HL-60 (cell line): ENCODE data around the gene CXCL13.

Source experiments
- DNase-seq, 2 experiments: peaks; one replicate each; pipeline ENCODE4 v3.0.0-alpha.2; 2010 to 2020; ENCODE audit warnings: low read depth in 1 of 2, low spot score in 1 of 2
- H3K27ac ChIP-seq: fragments of 250-450 bp; sonication (Bioruptor Pico); replicated peaks from 2 replicates; pipeline ENCODE4 v1.5.1; 2020; ENCODE audit warnings: mild to moderate bottlenecking, moderate library complexity
- H3K27me3 ChIP-seq: fragments of 250-450 bp; sonication (Bioruptor Pico); 2 replicates; pipeline ENCODE4 v1.5.1; 2021; ENCODE audit warnings: mild to moderate bottlenecking, moderate library complexity; ENCODE audit not compliant: insufficient read depth, poor library complexity, severe bottlenecking
- H3K4me3 ChIP-seq: replicated peaks from 2 replicates; pipeline ENCODE4 v1.5.1; 2011; ENCODE audit warnings: mild to moderate bottlenecking, control low read depth, low read length; ENCODE audit not compliant: insufficient read depth
- GABPA ChIP-seq: IDR thresholded peaks from 2 replicates; pipeline ENCODE4 v1.6.1; 2012; ENCODE audit warnings: low read depth
- POLR2AphosphoS5 ChIP-seq: IDR thresholded peaks from 2 replicates; pipeline ENCODE4 v1.6.1; 2012; ENCODE audit warnings: low read depth
- SPI1 ChIP-seq: IDR thresholded peaks from 2 replicates; pipeline ENCODE4 v1.6.1; 2012; ENCODE audit warnings: low read depth, mild to moderate bottlenecking, borderline replicate concordance
- TF ChIP-seq, protein P1 (sequence below): IDR thresholded peaks from one replicate; pipeline ENCODE4 v1.5.1; 2011; ENCODE audit warnings: low read length, control low read depth, inconsistent platforms; ENCODE audit not compliant: insufficient read depth
- TF ChIP-seq, protein P2 (sequence below): IDR thresholded peaks from 2 replicates; pipeline ENCODE4 v1.6.1; 2012; ENCODE audit warnings: low read depth; ENCODE audit not compliant: insufficient replicate concordance

Gene CXCL13

DNA sequence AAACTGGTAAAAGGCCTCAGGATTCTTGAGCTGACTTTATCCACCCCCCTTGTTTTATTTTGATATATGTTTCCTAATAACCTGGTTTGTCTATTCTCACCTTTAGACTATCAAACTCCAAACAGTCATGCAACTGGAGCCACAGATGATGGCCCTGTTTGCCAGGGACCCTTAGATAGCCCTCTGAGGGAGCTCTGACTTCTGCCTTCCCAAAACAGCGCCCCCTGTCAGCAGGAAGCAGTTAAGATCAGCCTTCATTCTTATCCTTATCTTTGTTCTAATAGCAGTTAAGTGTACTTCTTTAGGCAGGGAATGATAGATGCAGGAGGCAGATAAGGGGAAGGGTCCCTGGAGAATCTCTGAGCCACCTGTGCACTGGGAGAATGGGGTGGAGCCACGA, 27.5 kb upstream of the CXCL13 start:
- no peak overlapping the region for H3K4me3 ChIP-seq
- H3K27ac ChIP-seq = no peak overlapping the region
- TF ChIP-seq POLR2AphosphoS5 = no peak
- no peak for TF ChIP-seq SPI1
- TF ChIP-seq, protein P1, sequence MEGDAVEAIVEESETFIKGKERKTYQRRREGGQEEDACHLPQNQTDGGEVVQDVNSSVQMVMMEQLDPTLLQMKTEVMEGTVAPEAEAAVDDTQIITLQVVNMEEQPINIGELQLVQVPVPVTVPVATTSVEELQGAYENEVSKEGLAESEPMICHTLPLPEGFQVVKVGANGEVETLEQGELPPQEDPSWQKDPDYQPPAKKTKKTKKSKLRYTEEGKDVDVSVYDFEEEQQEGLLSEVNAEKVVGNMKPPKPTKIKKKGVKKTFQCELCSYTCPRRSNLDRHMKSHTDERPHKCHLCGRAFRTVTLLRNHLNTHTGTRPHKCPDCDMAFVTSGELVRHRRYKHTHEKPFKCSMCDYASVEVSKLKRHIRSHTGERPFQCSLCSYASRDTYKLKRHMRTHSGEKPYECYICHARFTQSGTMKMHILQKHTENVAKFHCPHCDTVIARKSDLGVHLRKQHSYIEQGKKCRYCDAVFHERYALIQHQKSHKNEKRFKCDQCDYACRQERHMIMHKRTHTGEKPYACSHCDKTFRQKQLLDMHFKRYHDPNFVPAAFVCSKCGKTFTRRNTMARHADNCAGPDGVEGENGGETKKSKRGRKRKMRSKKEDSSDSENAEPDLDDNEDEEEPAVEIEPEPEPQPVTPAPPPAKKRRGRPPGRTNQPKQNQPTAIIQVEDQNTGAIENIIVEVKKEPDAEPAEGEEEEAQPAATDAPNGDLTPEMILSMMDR = no peak
- TF ChIP-seq GABPA = no peak
- H3K27me3 ChIP-seq = no peaks in the 10 kb centered on the region
- no peak for DNase-seq

DNA sequence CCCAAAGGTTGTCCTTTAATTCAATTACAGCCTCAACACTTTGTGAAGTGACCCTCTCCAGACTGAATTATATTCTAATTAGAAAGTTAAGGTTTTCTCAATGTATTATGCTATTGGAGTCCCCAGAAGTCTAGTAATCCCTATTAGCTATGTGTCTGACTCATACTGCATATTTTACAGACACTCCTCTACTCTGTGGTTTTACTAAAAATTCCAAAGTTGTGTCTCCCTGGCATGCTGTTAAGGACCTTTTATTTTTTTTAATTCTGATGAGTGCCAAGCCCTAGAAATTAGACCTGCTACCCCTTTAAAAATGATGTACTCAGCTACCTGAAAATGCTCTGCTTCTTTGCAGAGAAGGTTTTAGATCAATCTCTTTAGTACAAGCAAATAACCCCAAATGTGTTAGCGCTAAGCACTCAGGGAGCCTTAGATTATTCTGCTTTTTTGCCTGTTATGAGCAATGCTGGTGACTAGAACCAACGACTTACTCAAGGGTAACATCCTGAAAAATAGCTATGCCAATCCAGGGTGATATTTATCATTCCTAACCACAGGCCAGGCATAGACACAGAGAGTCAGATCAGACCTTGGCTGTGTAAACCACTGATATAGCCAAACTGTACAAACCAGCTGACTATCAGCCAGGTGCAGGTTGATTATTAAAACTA, 26.1 kb upstream of the CXCL13 start:
- DNase-seq = no peak
- TF ChIP-seq SPI1 = no peak
- TF ChIP-seq, protein P1 = no peak
- TF ChIP-seq GABPA = no peak
- TF ChIP-seq POLR2AphosphoS5 = no peak
- TF ChIP-seq, protein P2, sequence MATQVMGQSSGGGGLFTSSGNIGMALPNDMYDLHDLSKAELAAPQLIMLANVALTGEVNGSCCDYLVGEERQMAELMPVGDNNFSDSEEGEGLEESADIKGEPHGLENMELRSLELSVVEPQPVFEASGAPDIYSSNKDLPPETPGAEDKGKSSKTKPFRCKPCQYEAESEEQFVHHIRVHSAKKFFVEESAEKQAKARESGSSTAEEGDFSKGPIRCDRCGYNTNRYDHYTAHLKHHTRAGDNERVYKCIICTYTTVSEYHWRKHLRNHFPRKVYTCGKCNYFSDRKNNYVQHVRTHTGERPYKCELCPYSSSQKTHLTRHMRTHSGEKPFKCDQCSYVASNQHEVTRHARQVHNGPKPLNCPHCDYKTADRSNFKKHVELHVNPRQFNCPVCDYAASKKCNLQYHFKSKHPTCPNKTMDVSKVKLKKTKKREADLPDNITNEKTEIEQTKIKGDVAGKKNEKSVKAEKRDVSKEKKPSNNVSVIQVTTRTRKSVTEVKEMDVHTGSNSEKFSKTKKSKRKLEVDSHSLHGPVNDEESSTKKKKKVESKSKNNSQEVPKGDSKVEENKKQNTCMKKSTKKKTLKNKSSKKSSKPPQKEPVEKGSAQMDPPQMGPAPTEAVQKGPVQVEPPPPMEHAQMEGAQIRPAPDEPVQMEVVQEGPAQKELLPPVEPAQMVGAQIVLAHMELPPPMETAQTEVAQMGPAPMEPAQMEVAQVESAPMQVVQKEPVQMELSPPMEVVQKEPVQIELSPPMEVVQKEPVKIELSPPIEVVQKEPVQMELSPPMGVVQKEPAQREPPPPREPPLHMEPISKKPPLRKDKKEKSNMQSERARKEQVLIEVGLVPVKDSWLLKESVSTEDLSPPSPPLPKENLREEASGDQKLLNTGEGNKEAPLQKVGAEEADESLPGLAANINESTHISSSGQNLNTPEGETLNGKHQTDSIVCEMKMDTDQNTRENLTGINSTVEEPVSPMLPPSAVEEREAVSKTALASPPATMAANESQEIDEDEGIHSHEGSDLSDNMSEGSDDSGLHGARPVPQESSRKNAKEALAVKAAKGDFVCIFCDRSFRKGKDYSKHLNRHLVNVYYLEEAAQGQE = no peak
- no peaks in the 10 kb centered on the region for H3K27me3 ChIP-seq
- no peak overlapping the region for H3K27ac ChIP-seq
- H3K4me3 ChIP-seq = no peak overlapping the region

DNA sequence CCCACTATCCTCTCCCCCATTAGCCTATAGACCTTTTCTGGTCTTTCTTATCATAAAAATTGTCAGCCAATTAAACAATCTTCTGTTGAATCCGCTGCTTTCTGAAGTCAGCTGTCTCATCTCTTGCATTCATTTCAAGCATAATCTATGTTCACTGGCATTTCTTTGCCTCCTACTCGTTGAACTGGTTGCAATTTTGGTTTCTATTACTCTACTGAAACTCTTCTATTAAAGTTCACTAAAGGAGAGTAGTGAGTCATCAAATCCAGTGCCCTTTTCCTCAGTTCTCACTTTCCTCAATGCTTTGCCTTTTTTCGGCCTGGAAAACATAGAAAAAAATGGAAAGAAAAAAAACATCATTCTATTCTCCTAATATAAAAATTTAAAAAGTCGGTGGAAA, 23.9 kb upstream of the CXCL13 start:
- TF ChIP-seq SPI1 (no peak), GABPA (no peak), POLR2AphosphoS5 (no peak)
- TF ChIP-seq, protein P2 = no peak
- TF ChIP-seq, protein P1 = no peak
- Histone ChIP-seq H3K4me3 (no peak overlapping the region), H3K27me3 (no peaks in the 10 kb centered on the region), H3K27ac (no peak overlapping the region)
- DNase-seq = no peak

DNA sequence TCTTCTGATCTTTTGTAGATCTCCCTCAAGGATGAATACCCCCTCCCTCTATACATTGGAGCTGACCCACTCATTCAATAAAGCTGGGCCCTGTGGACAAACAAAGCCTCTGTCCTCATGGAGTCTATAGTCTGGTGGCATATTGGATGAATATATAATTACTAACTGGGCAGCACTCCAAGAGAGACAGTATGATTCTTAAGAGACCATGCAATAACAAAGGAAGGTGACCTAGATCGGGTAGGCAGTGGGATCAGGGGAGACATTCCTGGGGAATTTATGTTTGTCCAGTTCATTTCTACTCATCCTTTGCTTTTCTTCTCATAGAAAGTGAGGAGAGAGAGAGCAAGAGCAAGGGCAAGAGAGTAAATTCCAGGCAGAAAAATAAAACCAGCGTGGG, 23.5 kb upstream of the CXCL13 start:
- Histone ChIP-seq H3K27me3 (no peaks in the 10 kb centered on the region), H3K27ac (no peak overlapping the region), H3K4me3 (no peak overlapping the region)
- TF ChIP-seq, protein P1 = no peak
- TF ChIP-seq, protein P2 = no peak
- TF ChIP-seq SPI1 (no peak), POLR2AphosphoS5 (no peak)
- DNase-seq = no peak
